Measurements from ENCODE around the gene ATP6V1B1.

DNA sequence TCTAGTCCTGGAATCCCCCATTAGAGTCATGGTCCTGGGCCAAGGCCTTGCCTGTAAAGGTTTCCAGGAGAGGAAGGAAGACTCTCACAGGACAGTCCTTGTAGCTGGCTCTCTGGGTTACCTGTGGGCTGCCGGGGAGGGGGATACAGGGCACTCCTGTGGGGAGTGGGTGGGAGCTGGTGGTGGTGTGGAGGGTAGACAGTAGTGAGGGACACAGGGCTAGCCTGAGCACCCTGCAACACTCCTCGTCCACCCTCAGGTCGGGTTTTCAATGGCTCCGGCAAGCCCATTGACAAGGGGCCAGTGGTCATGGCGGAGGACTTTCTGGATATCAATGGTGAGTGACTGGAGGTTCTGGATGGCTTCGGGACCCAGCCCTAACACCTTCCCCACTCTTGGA, 23.1 kb downstream of the ATP6V1B1 start:
- TF ChIP-seq, protein P1, sequence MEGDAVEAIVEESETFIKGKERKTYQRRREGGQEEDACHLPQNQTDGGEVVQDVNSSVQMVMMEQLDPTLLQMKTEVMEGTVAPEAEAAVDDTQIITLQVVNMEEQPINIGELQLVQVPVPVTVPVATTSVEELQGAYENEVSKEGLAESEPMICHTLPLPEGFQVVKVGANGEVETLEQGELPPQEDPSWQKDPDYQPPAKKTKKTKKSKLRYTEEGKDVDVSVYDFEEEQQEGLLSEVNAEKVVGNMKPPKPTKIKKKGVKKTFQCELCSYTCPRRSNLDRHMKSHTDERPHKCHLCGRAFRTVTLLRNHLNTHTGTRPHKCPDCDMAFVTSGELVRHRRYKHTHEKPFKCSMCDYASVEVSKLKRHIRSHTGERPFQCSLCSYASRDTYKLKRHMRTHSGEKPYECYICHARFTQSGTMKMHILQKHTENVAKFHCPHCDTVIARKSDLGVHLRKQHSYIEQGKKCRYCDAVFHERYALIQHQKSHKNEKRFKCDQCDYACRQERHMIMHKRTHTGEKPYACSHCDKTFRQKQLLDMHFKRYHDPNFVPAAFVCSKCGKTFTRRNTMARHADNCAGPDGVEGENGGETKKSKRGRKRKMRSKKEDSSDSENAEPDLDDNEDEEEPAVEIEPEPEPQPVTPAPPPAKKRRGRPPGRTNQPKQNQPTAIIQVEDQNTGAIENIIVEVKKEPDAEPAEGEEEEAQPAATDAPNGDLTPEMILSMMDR (optimal IDR thresholded peaks at IDR 0.05 in 1 of 3, IDR thresholded peaks at IDR 0.05 in 1 of 3, conservative IDR thresholded peaks at IDR 0.05 in 1 of 3; ENCODE audit: extremely low read depth in 1 of 3, insufficient read depth in 2 of 3, low read length in 3 of 3): no peak
- no peak for TF ChIP-seq EZH2 (IDR thresholded peaks at IDR 0.05; ENCODE audit: low read length)

Data from keratinocyte (primary cell).